PC-9 (cell line): ENCODE measurements around the gene SPHK2. TPM values are rescaled to one million over a fixed set of nuclear protein-coding genes. Genes with fewer than 3 reads are reported as not detected.
A peak's percentile ranks its signal among the peaks of the same experiment; 100 is the strongest.

Source experiments
- Bru-seq: library from RNA; stranded (reverse); fragments of 400-500 nt; gene quantifications from one replicate; lab custom pipeline; 2021; lab: Mats Ljungman, UMichigan
- BruChase-seq, 2 experiments: library from RNA; stranded (reverse); fragments of 400-500 nt; gene quantifications; one replicate each; lab custom pipeline; 2021; lab: Mats Ljungman, UMichigan
- BruUV-seq: library from RNA; stranded (reverse); fragments of 400-500 nt; replicated peaks from 2 replicates; lab custom pipeline; 2021; lab: Mats Ljungman, UMichigan
- CTCF ChIA-PET: fragments of 300-600 bp; sonication (Branson Sonifier 250); formaldehyde crosslinking; loops from one replicate; lab custom pipeline; 2022; ENCODE audit warnings: antibody characterized with exemption; lab: Charles Lee
- POLR2A ChIA-PET: fragments of 300-600 bp; sonication (Branson Sonifier 250); formaldehyde crosslinking; loops from one replicate; lab custom pipeline; 2022; ENCODE audit warnings: antibody characterized with exemption; ENCODE audit not compliant: unreplicated experiment; lab: Charles Lee
- DNase-seq, 2 experiments: peaks; one replicate each; pipeline versions ENCODE4 v3.0.0 to v3.0.0-alpha.2; 2015 to 2022; ENCODE audit warnings: mixed read lengths in 1 of 2
- H2AFZ ChIP-seq: fragments of 200-600 bp; sonication (generic); 2 replicates; pipeline ENCODE4 v1.8.1; 2017; ENCODE audit warnings: antibody characterized with exemption
- H3F3A ChIP-seq: fragments of 200-600 bp; sonication (generic); 2 replicates; pipeline ENCODE4 v1.8.1; 2017; ENCODE audit warnings: antibody characterized with exemption, mild to moderate bottlenecking, low read depth; ENCODE audit not compliant: insufficient read depth
- H3K27ac ChIP-seq: fragments of 200-600 bp; sonication (generic); 2 replicates; pipeline ENCODE4 v1.6.1; 2016; ENCODE audit warnings: mixed run types
- H3K27me3 ChIP-seq: fragments of 200-600 bp; sonication (generic); 2 replicates; pipeline ENCODE4 v1.6.1; 2016; ENCODE audit warnings: low read depth, mixed run types; ENCODE audit not compliant: insufficient read depth
- H3K36me3 ChIP-seq: fragments of 200-600 bp; sonication (generic); 2 replicates; pipeline ENCODE4 v1.6.1; 2016; ENCODE audit warnings: low read depth, mixed run types
- H3K4me1 ChIP-seq: fragments of 200-600 bp; sonication (generic); replicated peaks from 2 replicates; pipeline ENCODE4 v1.6.1; 2016; ENCODE audit warnings: mixed run types; ENCODE audit not compliant: insufficient read depth
- H3K4me2 ChIP-seq: fragments of 200-600 bp; sonication (generic); 2 replicates; pipeline ENCODE4 v1.6.1; 2017; ENCODE audit warnings: mixed run types
- H3K4me3 ChIP-seq: fragments of 200-600 bp; sonication (generic); 2 replicates; pipeline ENCODE4 v1.6.1; 2016; ENCODE audit warnings: mixed run types
- H3K79me2 ChIP-seq: fragments of 200-600 bp; sonication (generic); 2 replicates; pipeline ENCODE4 v1.6.1; 2017; ENCODE audit warnings: low read depth, mixed run types
- H3K9me2 ChIP-seq: fragments of 200-600 bp; sonication (generic); 2 replicates; pipeline ENCODE4 v1.8.1; 2017; ENCODE audit warnings: mild to moderate bottlenecking; ENCODE audit not compliant: insufficient read depth
- H3K9me3 ChIP-seq: fragments of 200-600 bp; sonication (generic); 2 replicates; pipeline ENCODE4 v1.8.1; 2016; ENCODE audit warnings: low read depth; ENCODE audit not compliant: insufficient read depth
- H4K20me1 ChIP-seq: fragments of 200-600 bp; sonication (generic); 2 replicates; pipeline ENCODE4 v1.8.1; 2017; ENCODE audit not compliant: insufficient read depth
- CTCF ChIP-seq: fragments of 200-600 bp; sonication (generic); conservative IDR thresholded peaks from 2 replicates; pipeline ENCODE4 v1.6.1; 2017; ENCODE audit warnings: mixed run types, antibody characterized with exemption, mild to moderate bottlenecking, moderate library complexity
- EZH2 ChIP-seq: fragments of 200-600 bp; sonication (generic); IDR thresholded peaks from 2 replicates; pipeline ENCODE4 v1.8.0; 2017; ENCODE audit warnings: antibody characterized with exemption, low read depth
- intact Hi-C: fragments of 100-400 bp; cut with micrococcal nuclease; formaldehyde crosslinking; loops from one replicate; pipeline ENCODE4 v1.10.0; 2022; ENCODE audit not compliant: unreplicated experiment
- long read RNA-seq: library from polyadenylated mRNA; stranded (forward); transcript quantifications from one replicate; pipeline ENCODE4 v2.0.0, GENCODE V29; 2022
- total RNA-seq: library from RNA; stranded (reverse); gene quantifications from 2 replicates; pipeline ENCODE4 v1.2.3, GENCODE V29; 2021

Gene SPHK2
- total RNA-seq (18.4 and 20.0 TPM in 2 replicates), Bru-seq, nascent RNA (percentile 56 among the genes with signal in this experiment), BruChase-seq, experiment 1, labeled RNA remaining after a 2-hour chase (percentile 58 among the genes with signal in this experiment), BruChase-seq, experiment 2, labeled RNA remaining after a 6-hour chase (percentile 66 among the genes with signal in this experiment)
- long read RNA-seq, transcript SPHK2-201 (7 exons, 2,963 nt) = minor isoform, 5 of 25 reads
- long read RNA-seq, transcript SPHK2-207 (1 exons, 1,786 nt) = major isoform, 6 of 25 reads
- long read RNA-seq, partial matches to known transcripts = 8 of 25 reads
- long read RNA-seq, other reads (novel, unspliced or antisense) = 4 of 25 reads

DNA sequence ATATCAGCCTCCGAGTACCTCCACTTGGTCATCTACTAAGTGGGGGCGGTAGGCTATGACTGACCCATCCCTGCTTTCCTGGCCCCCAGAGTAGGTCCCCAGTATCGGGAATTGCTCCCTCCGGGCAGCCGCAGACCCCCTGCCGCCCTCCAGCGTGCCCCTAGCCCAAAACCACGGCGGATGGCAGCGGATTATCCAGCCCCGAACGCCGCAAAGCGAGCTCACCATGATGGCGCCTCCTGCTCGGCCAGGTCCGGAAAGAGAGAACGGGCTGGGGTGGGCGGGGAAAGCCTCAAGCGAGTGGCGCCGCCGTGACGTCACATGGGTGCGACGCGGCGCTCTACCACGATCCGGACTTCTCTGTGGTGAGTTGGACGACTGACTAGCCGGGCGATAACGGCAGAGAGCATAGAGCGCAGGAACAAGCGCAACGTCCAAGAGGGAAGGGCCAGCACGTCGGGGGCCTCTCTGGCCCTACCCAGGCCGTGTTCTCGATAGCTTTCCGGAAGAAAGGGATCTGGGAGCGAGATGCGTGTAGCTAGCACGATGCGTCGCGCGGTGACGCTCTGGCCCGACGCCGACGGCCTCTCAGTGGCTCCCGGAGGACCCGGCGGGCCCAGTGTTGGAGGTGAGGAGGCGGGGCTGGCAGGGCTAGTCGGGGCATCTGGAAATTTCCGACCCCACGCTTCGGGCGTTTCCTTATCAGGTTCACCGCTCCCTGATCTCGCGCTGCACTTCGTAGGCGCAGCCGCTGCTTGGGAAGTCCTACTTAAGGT is at the start of gene SPHK2, which contains the start of gene RPL18:
TSS of gene SPHK2 (plus strand) at position 591 of the 776 bp plus-strand sequence. CDS start 1,009 bp downstream, outside the sequence.
TSS of gene RPL18 (minus strand) at position 263 of the 776 bp plus-strand sequence. CDS start at position 228, 35 bp downstream.
- intact Hi-C loops = loop anchor here (1.0 kb wide), 2 partner anchors 8 to 18 kb away; partner anchors contain the start of gene DBP
- Histone ChIP-seq H3K9me2 (no peaks in the 10 kb centered on the region), H2AFZ (peak within 1 kb of the TSS; percentile 87), H3K4me3 (peak within 1 kb of the TSS; percentile 92), H3K27me3 (no peaks in the 10 kb centered on the region), H3K4me2 (peak within 1 kb of the TSS; percentile 94), H3K27ac (peak within 1 kb of the TSS; percentile 91), H3K9me3 (no peaks in the 10 kb centered on the region), H3K36me3 (peaks cover 35% of the 10 kb centered on the region), H4K20me1 (peaks cover 34% of the 10 kb centered on the region), H3F3A (peaks cover 80% of the 10 kb centered on the region), H3K79me2 (peaks cover 48% of the 10 kb centered on the region), H3K4me1 (peaks cover 42% of the 10 kb centered on the region)
- no peak for TF ChIP-seq EZH2
- TF ChIP-seq CTCF = no peak
- BruUV-seq = no TSS peak
- ChIA-PET CTCF (interaction anchor here (0.6 kb wide), 1 partner anchor 11 kb away, joined by 4 read pairs; no protein-coding TSS in a partner anchor), POLR2A (interaction anchor here (0.5 to 1.3 kb wide), 15 partner anchors 11 to 1183 kb away, joined by 3 to 30 read pairs (median 6); partner anchors contain the start of genes GYS1, RUVBL2 and TMEM143)
- DNase-seq = peak; percentile 97 to 99

GRCh38 chr19:48569814-48570213 is 49.5 kb upstream of the SPHK2 start:
- intact Hi-C loops = no loop called here
- Histone ChIP-seq H3K4me1 (peaks cover 24% of the 10 kb centered on the region), H3K9me2 (no peaks in the 10 kb centered on the region)

More at GRCh38 chr19:48569814-48570213, 49.5 kb upstream of the SPHK2 start:
- no peak for DNase-seq
- POLR2A ChIA-PET = no interaction called here
- CTCF ChIA-PET = interaction anchor here (1.1 kb wide), 1 partner anchor 15 kb away, joined by 11 read pairs; no protein-coding TSS in a partner anchor
- Histone ChIP-seq H3K27ac (no peak overlapping the region), H3K27me3 (no peaks in the 10 kb centered on the region), H2AFZ (no peak overlapping the region), H3K36me3 (no peaks in the 10 kb centered on the region), H3K9me3 (no peaks in the 10 kb centered on the region), H3F3A (peaks cover 34% of the 10 kb centered on the region), H3K79me2 (no peaks in the 10 kb centered on the region), H3K4me3 (no peak overlapping the region), H4K20me1 (no peaks in the 10 kb centered on the region), H3K4me2 (no peak overlapping the region)
- BruUV-seq = no TSS peak
- TF ChIP-seq CTCF = no peak
- no peak for TF ChIP-seq EZH2
